Stimulated activated CD4-positive, alpha-beta T cell treated with anti-CD3 and anti-CD28 coated beads, Interleukin-2, amount 100 ng/mL, for 4 hours (primary cell): ENCODE data around the gene TUBB1.
"Not testable (repeated sequence)": the region's sequence is repeated elsewhere in the genome, so short reads cannot be mapped to it uniquely, and the experiment has no call there.

Experiments used
- DNase-seq: peaks from one replicate; pipeline ENCODE4 v3.0.0-alpha.2; 2020; ENCODE audit warnings: low read depth

The TUBB1 gene

GRCh38 chr20:59019217-59019616 is at the start of gene TUBB1:
Gene TUBB1, plus strand, starts transcription at chr20:59019429. Its CDS starts 94 bp downstream, at chr20:59019523.
- DNase-seq: no peak

- DNase-seq: no peak
Measured at GRCh38 chr20:58969439-58969838, 49.8 kb upstream of the TUBB1 start.

DNA sequence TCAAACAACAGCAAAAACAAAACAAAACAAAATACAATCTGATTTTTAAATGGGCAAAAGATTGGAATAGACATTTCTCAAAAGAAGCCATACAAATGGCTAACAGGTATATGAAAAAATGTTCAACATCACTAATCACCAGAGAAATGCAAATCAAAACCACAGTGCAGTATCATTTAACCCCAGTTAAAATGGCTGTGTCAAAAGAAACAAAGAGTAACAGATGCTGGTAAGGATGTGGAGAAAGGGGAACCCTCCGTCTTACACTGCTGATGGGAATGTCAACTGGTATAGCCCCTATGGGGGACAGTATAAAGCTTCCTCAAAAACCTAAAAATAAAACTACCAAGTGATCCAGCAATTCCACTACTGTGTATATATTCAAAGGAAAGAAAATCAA is 49.1 kb upstream of the TUBB1 start:
- DNase-seq: no peak

GRCh38 chr20:58971429-58971828 is 47.8 kb upstream of the TUBB1 start:
- no peak for DNase-seq

- no peak for DNase-seq
Measured at GRCh38 chr20:58973179-58973578, 46.0 kb upstream of the TUBB1 start.

DNA sequence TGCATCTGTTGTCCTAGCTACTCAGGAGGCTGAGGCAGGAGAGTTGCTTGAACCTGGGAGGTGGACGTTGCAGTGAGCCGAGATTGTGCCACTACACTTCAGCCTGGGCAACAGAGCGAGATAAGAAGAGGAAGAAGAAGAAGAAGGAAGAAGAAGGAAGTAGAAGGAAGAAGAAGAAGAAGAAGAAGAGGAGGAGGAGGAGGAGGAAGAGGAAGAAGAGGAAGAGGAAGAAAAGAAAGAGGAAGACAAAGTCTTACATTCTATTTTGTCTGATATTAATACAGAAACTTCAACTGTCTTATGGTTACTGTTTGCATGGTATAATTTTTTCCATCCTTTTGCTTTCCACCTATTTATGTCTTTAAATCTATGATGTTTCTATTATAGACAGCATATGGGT is 45.4 kb upstream of the TUBB1 start:
- no peak for DNase-seq

GRCh38 chr20:58975353-58975752 is 43.9 kb upstream of the TUBB1 start:
- DNase-seq: no peak

- no peak for DNase-seq
Measured at GRCh38 chr20:58976061-58976730, 43.0 kb upstream of the TUBB1 start.

GRCh38 chr20:58978351-58979190 is 40.7 kb upstream of the TUBB1 start:
- no peak for DNase-seq

DNA sequence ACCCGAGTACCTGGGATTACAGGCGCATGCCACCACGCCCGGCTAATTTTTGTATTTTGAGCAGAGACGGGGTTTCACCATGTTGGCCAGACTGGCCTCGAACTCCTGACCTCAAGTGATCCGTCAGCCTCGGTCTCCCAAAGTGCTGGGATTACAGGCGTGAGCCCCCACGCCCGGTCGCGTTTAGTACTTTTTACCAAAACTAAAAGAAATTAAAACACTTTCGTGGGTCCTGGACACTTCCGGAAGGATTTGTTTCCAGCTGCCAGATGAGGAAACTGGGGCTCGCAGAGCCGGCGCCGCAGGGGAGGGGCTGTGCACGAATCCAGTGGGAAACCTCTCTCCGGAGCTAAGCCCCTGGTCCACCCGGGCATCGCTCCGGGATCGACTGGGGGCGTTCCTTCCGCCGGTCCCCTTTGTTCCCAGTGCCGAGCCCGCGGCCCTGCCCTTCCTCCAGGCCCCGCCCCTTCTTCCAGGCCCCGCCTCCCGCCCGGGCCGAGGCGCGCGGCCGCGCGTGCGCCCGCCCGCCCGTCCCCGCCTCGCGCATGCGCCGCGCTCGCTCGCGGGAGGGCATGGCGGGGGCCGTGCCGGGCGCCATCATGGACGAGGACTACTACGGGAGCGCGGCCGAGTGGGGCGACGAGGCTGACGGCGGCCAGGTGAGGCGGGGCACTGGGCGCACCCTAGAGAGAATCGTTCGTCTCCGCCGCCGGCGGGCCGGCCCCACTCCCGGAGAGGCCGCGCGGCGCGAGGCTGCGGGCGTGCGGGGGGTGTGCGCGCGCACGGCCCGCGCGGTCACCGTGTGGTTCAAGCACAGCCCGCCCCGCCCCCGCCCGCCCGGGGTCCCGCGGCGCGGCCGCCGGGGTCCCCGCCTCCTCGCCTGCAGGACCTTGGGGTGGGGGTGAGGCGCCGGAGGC is 38.3 kb upstream of the TUBB1 start, which contains the start of gene NELFCD:
TSS of gene NELFCD (plus strand) at position 546 of the 917 bp plus-strand sequence. CDS start at position 600, 54 bp downstream.
- peak; percentile 82 for DNase-seq

- no peak for DNase-seq
Measured at GRCh38 chr20:58981628-58982364, 37.4 kb upstream of the TUBB1 start.

GRCh38 chr20:58982406-58983114 is 36.7 kb upstream of the TUBB1 start:
- DNase-seq: no peak

DNA sequence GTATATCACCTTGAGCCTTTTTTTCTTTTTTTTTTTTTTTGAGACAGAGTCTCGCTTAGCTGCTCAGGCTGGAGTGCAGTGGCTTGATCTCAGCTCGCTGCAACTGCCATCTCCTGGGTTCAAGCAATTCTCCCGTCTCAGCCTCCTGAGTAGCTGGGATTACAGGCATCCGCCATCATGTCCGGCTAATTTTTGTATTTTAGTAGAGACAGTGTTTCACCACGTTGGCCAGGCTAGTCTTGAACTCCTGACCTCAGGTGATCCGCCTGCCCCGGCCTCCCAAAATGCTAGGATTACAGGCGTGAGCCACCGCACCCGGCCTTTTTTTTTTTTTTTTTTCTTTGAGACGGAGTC is 36.1 kb upstream of the TUBB1 start:
- not testable (repeated sequence) for DNase-seq

- DNase-seq: no peak
Measured at GRCh38 chr20:58984691-58985090, 34.5 kb upstream of the TUBB1 start.

DNA sequence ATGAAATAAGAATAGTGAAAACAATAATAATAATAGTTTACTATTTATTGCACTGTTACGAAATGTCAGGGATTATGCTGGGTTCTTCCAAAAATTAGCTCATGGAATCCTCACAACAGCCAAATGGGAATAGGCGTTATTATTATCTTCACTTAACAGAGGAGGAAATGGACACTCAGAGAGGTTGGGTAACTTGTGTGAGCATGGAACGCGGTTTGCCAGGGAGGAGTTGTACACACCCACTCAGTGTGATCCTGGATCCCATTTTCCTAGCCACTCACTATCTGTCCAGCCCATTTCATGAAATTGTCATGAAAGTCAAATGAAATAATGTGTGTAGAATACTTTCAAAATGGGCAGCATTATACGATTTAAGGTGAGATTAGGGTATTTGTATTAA is 33.6 kb upstream of the TUBB1 start:
- DNase-seq: no peak

DNA sequence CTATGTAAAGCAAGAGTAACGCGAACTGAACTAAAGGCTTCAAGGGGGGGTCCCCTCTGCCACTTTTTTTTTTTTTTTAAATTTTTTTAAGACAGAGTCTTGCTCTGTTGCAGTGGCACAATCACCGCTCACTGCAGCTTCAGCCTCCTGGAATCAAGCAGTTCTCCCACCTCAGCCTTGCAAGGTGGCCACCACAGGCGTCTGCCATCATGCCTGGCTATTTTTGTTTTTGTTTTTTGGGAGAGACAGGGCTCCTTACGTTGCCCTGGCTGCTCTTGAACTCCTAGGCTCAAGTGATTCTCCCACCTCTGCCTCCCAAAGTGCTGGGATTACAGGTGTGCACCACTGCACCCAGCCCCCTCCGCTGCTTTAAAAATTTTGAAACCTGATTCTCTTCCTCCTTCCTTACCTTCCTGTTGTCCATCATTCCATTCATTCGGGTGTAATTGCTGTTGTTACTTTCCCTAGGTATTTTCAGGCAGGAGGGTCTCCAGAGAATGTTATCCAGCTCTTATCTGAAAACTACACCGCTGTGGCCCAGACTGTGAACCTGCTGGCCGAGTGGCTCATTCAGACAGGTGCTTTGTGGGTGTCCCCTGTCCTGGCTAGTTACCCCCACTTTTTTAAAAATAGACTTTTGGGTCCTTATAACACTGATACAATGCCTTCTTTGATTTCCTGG is 32.8 kb upstream of the TUBB1 start:
- no peak for DNase-seq

DNA sequence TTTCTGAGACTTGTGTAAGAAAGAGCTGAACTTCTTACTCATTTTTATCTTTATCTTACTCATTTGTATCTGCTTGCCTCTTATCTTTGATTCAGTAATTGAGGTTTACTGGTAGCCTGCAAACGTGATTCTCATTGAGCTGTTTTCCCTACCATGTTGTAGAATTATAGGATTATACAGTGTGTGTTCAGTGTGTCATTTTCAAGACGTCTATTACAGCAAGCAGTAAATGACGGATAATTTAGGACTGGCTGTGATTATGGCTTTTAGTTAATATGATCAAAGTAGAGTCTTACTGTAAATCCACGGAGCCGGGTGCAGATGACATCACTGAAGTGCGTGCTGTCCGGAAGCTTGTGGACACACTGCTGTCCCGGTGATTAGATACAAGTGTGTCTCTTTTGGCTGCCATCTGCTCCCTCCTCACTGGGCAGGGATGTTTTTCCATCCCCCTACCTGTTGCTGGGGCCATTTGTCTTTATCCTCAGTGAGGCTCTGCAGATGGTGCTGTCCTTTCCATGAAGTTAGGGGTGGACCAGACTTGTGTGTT is 32.2 kb upstream of the TUBB1 start:
- no peak for DNase-seq

GRCh38 chr20:58987790-58988564 is 31.3 kb upstream of the TUBB1 start:
- DNase-seq: no peak

DNA sequence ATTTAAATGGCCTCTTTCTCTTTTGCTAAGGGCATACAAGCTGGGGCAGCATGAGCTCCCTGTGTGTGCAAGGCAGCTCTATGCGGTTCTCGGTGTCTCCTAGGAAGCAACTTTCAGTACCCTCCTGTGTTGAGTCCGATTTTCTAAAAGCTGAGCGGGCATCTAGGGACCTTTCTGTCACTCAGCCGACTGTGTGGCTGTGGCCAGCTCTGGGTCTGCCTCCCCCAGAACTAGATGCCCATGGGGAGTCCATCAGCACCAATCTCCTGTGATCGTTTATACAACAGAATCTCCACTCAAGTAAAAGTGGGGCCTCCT is 30.7 kb upstream of the TUBB1 start:
- DNase-seq: no peak

DNA sequence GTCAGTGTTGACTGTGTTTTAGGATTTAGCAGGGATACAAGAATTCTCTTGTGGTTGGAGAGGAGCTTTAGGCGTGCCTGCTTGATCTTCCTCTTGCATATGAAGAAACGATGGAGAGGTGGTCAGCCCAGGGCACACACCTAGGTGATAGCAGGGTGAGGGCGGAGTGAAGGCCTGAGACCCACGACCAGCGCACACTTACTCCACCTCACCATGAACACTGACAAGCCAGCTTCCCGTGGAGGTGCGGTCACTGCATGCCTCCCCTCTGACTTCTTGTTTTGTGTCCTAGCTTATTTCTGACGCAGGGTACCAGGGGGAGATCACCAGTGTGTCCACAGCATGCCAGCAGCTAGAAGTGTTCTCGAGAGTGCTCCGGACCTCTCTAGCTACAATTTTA is 30.0 kb upstream of the TUBB1 start:
- no peak for DNase-seq
